ENCODE results near the gene SH2B3.

The SH2B3 gene

GRCh38 chr12:111443086-111443485 lies 37.4 kb downstream of the SH2B3 start:
- no peak for DNase-seq (ENCODE audit: low read depth in 2 of 2, low spot score in 1 of 2)

GRCh38 chr12:111443586-111443985 lies 37.9 kb downstream of the SH2B3 start:
- no peak for DNase-seq (ENCODE audit: low read depth in 2 of 2, low spot score in 1 of 2)

GRCh38 chr12:111444314-111444924 lies 38.7 kb downstream of the SH2B3 start:
- no peak for DNase-seq (ENCODE audit: low read depth in 2 of 2, low spot score in 1 of 2)

GRCh38 chr12:111444925-111445725 lies 39.4 kb downstream of the SH2B3 start:
- peak; percentile 41 to 71 for DNase-seq (ENCODE audit: low read depth in 2 of 2, low spot score in 1 of 2)

GRCh38 chr12:111445726-111446581 lies 40.2 kb downstream of the SH2B3 start:
- DNase-seq (ENCODE audit: low read depth in 2 of 2, low spot score in 1 of 2) = no peak

- DNase-seq (ENCODE audit: low read depth in 2 of 2, low spot score in 1 of 2) = no peak
Observed at GRCh38 chr12:111446631-111447570, 41.2 kb downstream of the SH2B3 start.

- no peak for DNase-seq (ENCODE audit: low read depth in 2 of 2, low spot score in 1 of 2)
Observed at GRCh38 chr12:111447571-111448265, 42.0 kb downstream of the SH2B3 start.

GRCh38 chr12:111448266-111448830 lies 42.6 kb downstream of the SH2B3 start:
- DNase-seq (ENCODE audit: low read depth in 2 of 2, low spot score in 1 of 2) = no peak

GRCh38 chr12:111448846-111449790 lies 43.4 kb downstream of the SH2B3 start:
- DNase-seq (ENCODE audit: low read depth in 2 of 2, low spot score in 1 of 2) = no peak

GRCh38 chr12:111450676-111451075 lies 45.0 kb downstream of the SH2B3 start:
- DNase-seq (ENCODE audit: low read depth in 2 of 2, low spot score in 1 of 2) = no peak

GRCh38 chr12:111451232-111451631 lies 45.5 kb downstream of the SH2B3 start:
- DNase-seq (ENCODE audit: low read depth in 2 of 2, low spot score in 1 of 2) = no peak

GRCh38 chr12:111451649-111452129 lies 46.0 kb downstream of the SH2B3 start:
- DNase-seq (ENCODE audit: low read depth in 2 of 2, low spot score in 1 of 2) = no peak

- no peak for DNase-seq (ENCODE audit: low read depth in 2 of 2, low spot score in 1 of 2)
Observed at GRCh38 chr12:111453071-111453989, 47.6 kb downstream of the SH2B3 start.

- no peak for DNase-seq (ENCODE audit: low read depth in 2 of 2, low spot score in 1 of 2)
Observed at GRCh38 chr12:111454311-111454710, 48.6 kb downstream of the SH2B3 start.

GRCh38 chr12:111454716-111455447 lies 49.2 kb downstream of the SH2B3 start:
- DNase-seq (ENCODE audit: low read depth in 2 of 2, low spot score in 1 of 2) = no peak

GRCh38 chr12:111455448-111456320 lies 50.0 kb downstream of the SH2B3 start:
- no peak for DNase-seq (ENCODE audit: low read depth in 2 of 2, low spot score in 1 of 2)

All from stimulated activated CD8-positive, alpha-beta memory T cell treated with anti-CD3 and anti-CD28 coated beads, Interleukin-4, amount 100 ng/mL, for 4 hours (primary cell).